OCI-LY3 (cell line): ENCODE data around the gene IMP3.

Experiments used
- EZH2phosphoT487 ChIP-seq: fragments of 200-600 bp; shearing (Covaris generic); IDR thresholded peaks from 2 replicates; pipeline ENCODE4 v1.6.1; 2018; ENCODE audit warnings: antibody characterized with exemption, mixed run types, low read depth
- TF ChIP-seq, protein P1 (sequence below): fragments of 200-600, 300-600 bp; sonication (generic); IDR thresholded peaks from 2 replicates; pipeline ENCODE4 v1.5.1; 2014; ENCODE audit warnings: antibody characterized with exemption, low read length, low read depth

DNA sequence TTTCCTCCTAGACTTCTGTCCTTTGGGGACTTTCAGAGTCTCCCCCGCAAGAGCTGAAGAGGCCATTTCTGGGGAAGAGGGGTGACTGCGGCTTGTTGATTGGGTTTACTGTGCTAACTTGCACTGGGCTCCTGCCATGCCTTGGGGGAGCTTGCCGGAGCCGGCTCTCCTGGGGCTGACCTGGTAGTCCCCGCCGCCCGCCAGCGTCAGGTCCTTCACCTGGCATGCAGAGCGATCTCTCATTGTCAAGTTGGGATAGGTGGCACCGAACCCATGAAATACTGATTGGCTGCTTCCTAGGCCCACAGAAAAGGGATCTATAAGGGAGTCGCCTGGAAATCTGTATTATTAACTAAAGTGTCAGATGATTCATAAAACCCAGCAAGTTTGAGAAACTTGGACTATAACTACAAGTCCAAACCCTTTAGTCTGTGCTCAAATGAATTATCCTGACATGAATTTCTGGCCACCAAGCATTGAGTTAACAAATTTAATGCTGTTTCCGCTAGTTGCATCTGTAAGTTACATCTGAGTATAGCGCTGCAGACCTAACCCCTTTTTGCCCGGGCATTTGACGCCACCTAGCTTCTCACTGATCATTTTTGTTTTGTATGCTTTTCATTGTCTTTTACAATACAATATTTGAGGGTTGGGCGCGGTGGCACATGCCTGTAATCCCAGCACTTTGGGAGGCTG is 607 bp upstream of the IMP3 start:
- TF ChIP-seq, protein P1, sequence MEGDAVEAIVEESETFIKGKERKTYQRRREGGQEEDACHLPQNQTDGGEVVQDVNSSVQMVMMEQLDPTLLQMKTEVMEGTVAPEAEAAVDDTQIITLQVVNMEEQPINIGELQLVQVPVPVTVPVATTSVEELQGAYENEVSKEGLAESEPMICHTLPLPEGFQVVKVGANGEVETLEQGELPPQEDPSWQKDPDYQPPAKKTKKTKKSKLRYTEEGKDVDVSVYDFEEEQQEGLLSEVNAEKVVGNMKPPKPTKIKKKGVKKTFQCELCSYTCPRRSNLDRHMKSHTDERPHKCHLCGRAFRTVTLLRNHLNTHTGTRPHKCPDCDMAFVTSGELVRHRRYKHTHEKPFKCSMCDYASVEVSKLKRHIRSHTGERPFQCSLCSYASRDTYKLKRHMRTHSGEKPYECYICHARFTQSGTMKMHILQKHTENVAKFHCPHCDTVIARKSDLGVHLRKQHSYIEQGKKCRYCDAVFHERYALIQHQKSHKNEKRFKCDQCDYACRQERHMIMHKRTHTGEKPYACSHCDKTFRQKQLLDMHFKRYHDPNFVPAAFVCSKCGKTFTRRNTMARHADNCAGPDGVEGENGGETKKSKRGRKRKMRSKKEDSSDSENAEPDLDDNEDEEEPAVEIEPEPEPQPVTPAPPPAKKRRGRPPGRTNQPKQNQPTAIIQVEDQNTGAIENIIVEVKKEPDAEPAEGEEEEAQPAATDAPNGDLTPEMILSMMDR = peak; percentile 73
- no peak for TF ChIP-seq EZH2phosphoT487
